GM23338 (cell line): ENCODE measurements around the gene KCNB1. TPM values are rescaled to one million over a fixed set of nuclear protein-coding genes. Genes with fewer than 3 reads are reported as not detected.

Source experiments
- ATAC-seq: fragments of 200-7000 bp; cut with Tn5 transposase; 3 replicates; pipeline ENCODE4 v1.9.1; 2020
- DNase-seq: peaks from one replicate; pipeline ENCODE4 v3.0.0-alpha.2; 2015; ENCODE audit warnings: low spot score
- H2AFZ ChIP-seq: fragments of 200-600 bp; sonication (generic); 2 replicates; pipeline ENCODE4 v1.8.0; 2016; ENCODE audit warnings: antibody characterized with exemption, mild to moderate bottlenecking, moderate library complexity
- H3F3A ChIP-seq: fragments of 200-600 bp; sonication (generic); replicated peaks from 2 replicates; pipeline ENCODE4 v1.8.0; 2017; ENCODE audit warnings: antibody characterized with exemption, mixed run types, low read depth
- H3K27ac ChIP-seq: fragments of 200-600 bp; sonication (generic); 2 replicates; pipeline ENCODE4 v1.6.1; 2016; ENCODE audit warnings: low read depth
- H3K27me3 ChIP-seq: fragments of 200-600 bp; sonication (generic); 2 replicates; pipeline ENCODE4 v1.8.0; 2016; ENCODE audit warnings: mild to moderate bottlenecking, mixed run types, moderate library complexity; ENCODE audit not compliant: insufficient read depth
- H3K36me3 ChIP-seq: fragments of 200-600 bp; sonication (generic); 2 replicates; pipeline ENCODE4 v1.8.0; 2016; ENCODE audit warnings: mild to moderate bottlenecking; ENCODE audit not compliant: insufficient read depth
- H3K4me1 ChIP-seq: fragments of 200-600 bp; sonication (generic); 2 replicates; pipeline ENCODE4 v1.8.0; 2016; ENCODE audit warnings: mild to moderate bottlenecking, moderate library complexity; ENCODE audit not compliant: insufficient read depth
- H3K4me2 ChIP-seq: fragments of 200-600 bp; sonication (generic); 2 replicates; pipeline ENCODE4 v1.7.1; 2017; ENCODE audit warnings: mixed run types
- H3K4me3 ChIP-seq: fragments of 200-600 bp; sonication (generic); 2 replicates; pipeline ENCODE4 v1.6.1; 2016; ENCODE audit warnings: mixed run types
- H3K79me2 ChIP-seq: fragments of 200-600 bp; sonication (generic); replicated peaks from 2 replicates; pipeline ENCODE4 v1.8.0; 2017; ENCODE audit warnings: mild to moderate bottlenecking; ENCODE audit not compliant: insufficient read depth
- H3K9me2 ChIP-seq: fragments of 200-600 bp; sonication (generic); 2 replicates; pipeline ENCODE4 v1.8.0; 2017; ENCODE audit not compliant: insufficient read depth
- H4K20me1 ChIP-seq: fragments of 200-600 bp; sonication (generic); replicated peaks from 2 replicates; pipeline ENCODE4 v1.8.0; 2017; ENCODE audit warnings: mild to moderate bottlenecking; ENCODE audit not compliant: insufficient read depth
- H3K27ac Mint-ChIP-seq: 2 replicates; pipeline ENCODE4 v1.8.0; 2020; ENCODE audit warnings: inconsistent platforms, mild to moderate bottlenecking, moderate library complexity, mixed read lengths
- H3K27me3 Mint-ChIP-seq: 3 replicates; pipeline ENCODE4 v1.8.0; 2022; ENCODE audit warnings: low read depth, mild to moderate bottlenecking, moderate library complexity, mixed read lengths, inconsistent platforms; ENCODE audit not compliant: insufficient read depth, poor library complexity
- H3K36me3 Mint-ChIP-seq: 3 replicates; pipeline ENCODE4 v1.8.0; 2021; ENCODE audit warnings: low read depth, mild to moderate bottlenecking, inconsistent platforms, moderate library complexity, mixed read lengths
- H3K4me1 Mint-ChIP-seq: 3 replicates; pipeline ENCODE4 v1.8.0; 2020; ENCODE audit warnings: mild to moderate bottlenecking, inconsistent platforms, mixed read lengths
- H3K4me3 Mint-ChIP-seq: 3 replicates; pipeline ENCODE4 v1.8.0; 2021; ENCODE audit warnings: moderate library complexity, mild to moderate bottlenecking, inconsistent platforms, mixed read lengths
- H3K9me3 Mint-ChIP-seq: 3 replicates; pipeline ENCODE4 v1.8.0; 2020; ENCODE audit warnings: moderate library complexity, mild to moderate bottlenecking, inconsistent platforms, mixed read lengths
- EZH2phosphoT487 ChIP-seq: fragments of 200-600 bp; sonication (generic); IDR thresholded peaks from one replicate; pipeline ENCODE4 v1.8.1; 2018; ENCODE audit warnings: antibody characterized with exemption; ENCODE audit not compliant: unreplicated experiment
- JUNB ChIP-seq: IDR thresholded peaks from one replicate; pipeline ENCODE4 v1.6.1; 2016; ENCODE audit warnings: antibody characterized with exemption; ENCODE audit not compliant: unreplicated experiment
- NANOG ChIP-seq: IDR thresholded peaks from 2 replicates; pipeline ENCODE4 v1.6.1; 2016; ENCODE audit warnings: antibody characterized with exemption, borderline replicate concordance
- POLR2AphosphoS5 ChIP-seq: IDR thresholded peaks from 2 replicates; pipeline ENCODE4 v1.6.1; 2016; ENCODE audit warnings: antibody characterized with exemption, low read depth
- STAT1 ChIP-seq: IDR thresholded peaks from one replicate; pipeline ENCODE4 v1.6.1; 2016; ENCODE audit warnings: antibody characterized with exemption; ENCODE audit not compliant: unreplicated experiment
- ZNF114 ChIP-seq: fragments of 250-450 bp; sonication (Bioruptor Pico); IDR thresholded peaks from 2 replicates; pipeline ENCODE4 v1.5.0; 2020; ENCODE audit warnings: mild to moderate bottlenecking, moderate library complexity
- ZNF331 ChIP-seq: fragments of 250-450 bp; sonication (Bioruptor Pico); IDR thresholded peaks from 2 replicates; pipeline ENCODE4 v1.5.0; 2020; ENCODE audit warnings: low read depth, mild to moderate bottlenecking, moderate library complexity
- polyA plus RNA-seq: library from polyadenylated mRNA; unstranded; fragments of >200 nt; fragmentation: Nextera tagmentation; extraction: Ambion mirVana; gene quantifications from 2 replicates; pipeline ENCODE4 v1.2.1, GENCODE V29; 2016
- total RNA-seq: library from RNA; depleted of rRNA; stranded (reverse); fragments of >200 nt; shearing (Covaris generic); gene quantifications from 2 replicates; pipeline ENCODE4 v1.2.3, GENCODE V29; 2014
- TF ChIP-seq, protein P1 (sequence below): IDR thresholded peaks from 2 replicates; pipeline ENCODE4 v1.6.1; 2016; ENCODE audit warnings: antibody characterized with exemption
- TF ChIP-seq, protein P2 (sequence below), 2 experiments: fragments of 200-600 bp in 1 of 2; sonication (generic) in 1 of 2; conservative IDR thresholded peaks; 2 replicates each; pipeline versions ENCODE4 v1.5.1 to v1.6.1; 2016 to 2017; ENCODE audit warnings: antibody characterized with exemption in 2 of 2, low read depth in 2 of 2, mild to moderate bottlenecking in 2 of 2, moderate library complexity in 1 of 2
- TF ChIP-seq, protein P3 (sequence below): fragments of 250-450 bp; sonication (Bioruptor Pico); IDR thresholded peaks from 2 replicates; pipeline ENCODE4 v1.5.0; 2020; ENCODE audit warnings: mild to moderate bottlenecking, moderate library complexity

Gene KCNB1
- total and polyA plus RNA-seq, 2 experiments from 2014 or later, result 0.28 to 0.29 TPM

DNA sequence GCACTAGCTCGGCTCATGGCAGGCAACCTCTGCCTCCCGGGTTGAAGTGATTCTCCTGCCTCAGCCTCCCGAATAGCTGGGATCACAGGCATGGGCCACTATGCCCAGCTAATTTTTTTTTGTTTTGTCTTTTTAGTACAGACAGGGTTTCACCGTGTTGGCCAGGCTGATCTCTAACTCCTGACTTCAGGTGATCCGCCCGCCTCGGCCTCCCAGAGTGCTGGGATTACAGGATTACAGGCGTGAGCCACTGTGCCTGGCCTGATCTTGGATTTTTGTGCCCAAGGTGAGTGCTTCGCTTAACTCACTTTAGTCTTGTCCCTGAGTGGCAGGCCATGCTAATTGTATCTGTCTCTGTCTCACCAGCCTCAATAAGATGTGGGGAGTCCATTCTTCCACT lies 78.6 kb downstream of the KCNB1 start:
- no peak for TF ChIP-seq ZNF114
- TF ChIP-seq, protein P1, sequence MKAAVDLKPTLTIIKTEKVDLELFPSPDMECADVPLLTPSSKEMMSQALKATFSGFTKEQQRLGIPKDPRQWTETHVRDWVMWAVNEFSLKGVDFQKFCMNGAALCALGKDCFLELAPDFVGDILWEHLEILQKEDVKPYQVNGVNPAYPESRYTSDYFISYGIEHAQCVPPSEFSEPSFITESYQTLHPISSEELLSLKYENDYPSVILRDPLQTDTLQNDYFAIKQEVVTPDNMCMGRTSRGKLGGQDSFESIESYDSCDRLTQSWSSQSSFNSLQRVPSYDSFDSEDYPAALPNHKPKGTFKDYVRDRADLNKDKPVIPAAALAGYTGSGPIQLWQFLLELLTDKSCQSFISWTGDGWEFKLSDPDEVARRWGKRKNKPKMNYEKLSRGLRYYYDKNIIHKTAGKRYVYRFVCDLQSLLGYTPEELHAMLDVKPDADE, result no peak
- TF ChIP-seq, protein P2, sequence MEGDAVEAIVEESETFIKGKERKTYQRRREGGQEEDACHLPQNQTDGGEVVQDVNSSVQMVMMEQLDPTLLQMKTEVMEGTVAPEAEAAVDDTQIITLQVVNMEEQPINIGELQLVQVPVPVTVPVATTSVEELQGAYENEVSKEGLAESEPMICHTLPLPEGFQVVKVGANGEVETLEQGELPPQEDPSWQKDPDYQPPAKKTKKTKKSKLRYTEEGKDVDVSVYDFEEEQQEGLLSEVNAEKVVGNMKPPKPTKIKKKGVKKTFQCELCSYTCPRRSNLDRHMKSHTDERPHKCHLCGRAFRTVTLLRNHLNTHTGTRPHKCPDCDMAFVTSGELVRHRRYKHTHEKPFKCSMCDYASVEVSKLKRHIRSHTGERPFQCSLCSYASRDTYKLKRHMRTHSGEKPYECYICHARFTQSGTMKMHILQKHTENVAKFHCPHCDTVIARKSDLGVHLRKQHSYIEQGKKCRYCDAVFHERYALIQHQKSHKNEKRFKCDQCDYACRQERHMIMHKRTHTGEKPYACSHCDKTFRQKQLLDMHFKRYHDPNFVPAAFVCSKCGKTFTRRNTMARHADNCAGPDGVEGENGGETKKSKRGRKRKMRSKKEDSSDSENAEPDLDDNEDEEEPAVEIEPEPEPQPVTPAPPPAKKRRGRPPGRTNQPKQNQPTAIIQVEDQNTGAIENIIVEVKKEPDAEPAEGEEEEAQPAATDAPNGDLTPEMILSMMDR (conservative IDR thresholded peaks at IDR 0.05; ENCODE audit: low read depth in 2 of 2), result no peak
- TF ChIP-seq EZH2phosphoT487, result no peak
- no peak for TF ChIP-seq ZNF331 (CRISPR knock-in tag)
- no peak for TF ChIP-seq NANOG
- TF ChIP-seq STAT1, result no peak
- no peak for TF ChIP-seq JUNB
- TF ChIP-seq, protein P3, sequence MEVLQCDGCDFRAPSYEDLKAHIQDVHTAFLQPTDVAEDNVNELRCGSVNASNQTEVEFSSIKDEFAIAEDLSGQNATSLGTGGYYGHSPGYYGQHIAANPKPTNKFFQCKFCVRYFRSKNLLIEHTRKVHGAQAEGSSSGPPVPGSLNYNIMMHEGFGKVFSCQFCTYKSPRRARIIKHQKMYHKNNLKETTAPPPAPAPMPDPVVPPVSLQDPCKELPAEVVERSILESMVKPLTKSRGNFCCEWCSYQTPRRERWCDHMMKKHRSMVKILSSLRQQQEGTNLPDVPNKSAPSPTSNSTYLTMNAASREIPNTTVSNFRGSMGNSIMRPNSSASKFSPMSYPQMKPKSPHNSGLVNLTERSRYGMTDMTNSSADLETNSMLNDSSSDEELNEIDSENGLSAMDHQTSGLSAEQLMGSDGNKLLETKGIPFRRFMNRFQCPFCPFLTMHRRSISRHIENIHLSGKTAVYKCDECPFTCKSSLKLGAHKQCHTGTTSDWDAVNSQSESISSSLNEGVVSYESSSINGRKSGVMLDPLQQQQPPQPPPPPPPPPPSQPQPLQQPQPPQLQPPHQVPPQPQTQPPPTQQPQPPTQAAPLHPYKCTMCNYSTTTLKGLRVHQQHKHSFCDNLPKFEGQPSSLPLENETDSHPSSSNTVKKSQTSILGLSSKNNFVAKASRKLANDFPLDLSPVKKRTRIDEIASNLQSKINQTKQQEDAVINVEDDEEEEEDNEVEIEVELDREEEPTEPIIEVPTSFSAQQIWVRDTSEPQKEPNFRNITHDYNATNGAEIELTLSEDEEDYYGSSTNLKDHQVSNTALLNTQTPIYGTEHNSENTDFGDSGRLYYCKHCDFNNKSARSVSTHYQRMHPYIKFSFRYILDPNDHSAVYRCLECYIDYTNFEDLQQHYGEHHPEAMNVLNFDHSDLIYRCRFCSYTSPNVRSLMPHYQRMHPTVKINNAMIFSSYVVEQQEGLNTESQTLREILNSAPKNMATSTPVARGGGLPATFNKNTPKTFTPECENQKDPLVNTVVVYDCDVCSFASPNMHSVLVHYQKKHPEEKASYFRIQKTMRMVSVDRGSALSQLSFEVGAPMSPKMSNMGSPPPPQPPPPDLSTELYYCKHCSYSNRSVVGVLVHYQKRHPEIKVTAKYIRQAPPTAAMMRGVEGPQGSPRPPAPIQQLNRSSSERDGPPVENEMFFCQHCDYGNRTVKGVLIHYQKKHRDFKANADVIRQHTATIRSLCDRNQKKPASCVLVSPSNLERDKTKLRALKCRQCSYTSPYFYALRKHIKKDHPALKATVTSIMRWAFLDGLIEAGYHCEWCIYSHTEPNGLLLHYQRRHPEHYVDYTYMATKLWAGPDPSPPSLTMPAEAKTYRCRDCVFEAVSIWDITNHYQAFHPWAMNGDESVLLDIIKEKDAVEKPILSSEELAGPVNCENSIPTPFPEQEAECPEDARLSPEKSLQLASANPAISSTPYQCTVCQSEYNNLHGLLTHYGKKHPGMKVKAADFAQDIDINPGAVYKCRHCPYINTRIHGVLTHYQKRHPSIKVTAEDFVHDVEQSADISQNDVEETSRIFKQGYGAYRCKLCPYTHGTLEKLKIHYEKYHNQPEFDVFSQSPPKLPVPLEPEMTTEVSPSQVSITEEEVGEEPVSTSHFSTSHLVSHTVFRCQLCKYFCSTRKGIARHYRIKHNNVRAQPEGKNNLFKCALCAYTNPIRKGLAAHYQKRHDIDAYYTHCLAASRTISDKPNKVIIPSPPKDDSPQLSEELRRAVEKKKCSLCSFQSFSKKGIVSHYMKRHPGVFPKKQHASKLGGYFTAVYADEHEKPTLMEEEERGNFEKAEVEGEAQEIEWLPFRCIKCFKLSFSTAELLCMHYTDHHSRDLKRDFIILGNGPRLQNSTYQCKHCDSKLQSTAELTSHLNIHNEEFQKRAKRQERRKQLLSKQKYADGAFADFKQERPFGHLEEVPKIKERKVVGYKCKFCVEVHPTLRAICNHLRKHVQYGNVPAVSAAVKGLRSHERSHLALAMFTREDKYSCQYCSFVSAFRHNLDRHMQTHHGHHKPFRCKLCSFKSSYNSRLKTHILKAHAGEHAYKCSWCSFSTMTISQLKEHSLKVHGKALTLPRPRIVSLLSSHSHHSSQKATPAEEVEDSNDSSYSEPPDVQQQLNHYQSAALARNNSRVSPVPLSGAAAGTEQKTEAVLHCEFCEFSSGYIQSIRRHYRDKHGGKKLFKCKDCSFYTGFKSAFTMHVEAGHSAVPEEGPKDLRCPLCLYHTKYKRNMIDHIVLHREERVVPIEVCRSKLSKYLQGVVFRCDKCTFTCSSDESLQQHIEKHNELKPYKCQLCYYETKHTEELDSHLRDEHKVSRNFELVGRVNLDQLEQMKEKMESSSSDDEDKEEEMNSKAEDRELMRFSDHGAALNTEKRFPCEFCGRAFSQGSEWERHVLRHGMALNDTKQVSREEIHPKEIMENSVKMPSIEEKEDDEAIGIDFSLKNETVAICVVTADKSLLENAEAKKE, result no peak
- no peak for TF ChIP-seq POLR2AphosphoS5
- Histone ChIP-seq H3K36me3 (no peaks in the 10 kb centered on the region), H4K20me1 (no peaks in the 10 kb centered on the region), H3K27me3 (no peaks in the 10 kb centered on the region), H3K4me1 (no peaks in the 10 kb centered on the region; the same call in 1 of the 2 replicates), H3K27ac (no peak overlapping the region), H3F3A (no peaks in the 10 kb centered on the region), H2AFZ (no peak overlapping the region), H3K4me2 (no peak overlapping the region), H3K79me2 (no peaks in the 10 kb centered on the region), H3K4me3 (no peak overlapping the region), H3K9me2 (peaks cover 2% of the 10 kb centered on the region; the same call in 1 of the 2 replicates)
- ATAC-seq (no peak), DNase-seq (no peak)
- Mint-ChIP-seq H3K4me3 (no peak overlapping the region), H3K4me1 (peaks cover 9% of the 10 kb centered on the region), H3K9me3 (peaks cover 14% of the 10 kb centered on the region), H3K27me3 (peaks cover 2% of the 10 kb centered on the region), H3K36me3 (peaks cover 10% of the 10 kb centered on the region; the same call in 2 of the 3 replicates), H3K27ac (no peak overlapping the region)
